Measurements from ENCODE around the gene MLLT3. TPM values are rescaled to one million over a fixed set of nuclear protein-coding genes. Genes with fewer than 3 reads are reported as not detected.

MLLT3 gene
- total and polyA plus RNA-seq, 2 of the 8 experiments (the other 6 are each of a cell fraction or from before 2014, with no cell fraction given), result 5.9 to 9.6 TPM

DNA sequence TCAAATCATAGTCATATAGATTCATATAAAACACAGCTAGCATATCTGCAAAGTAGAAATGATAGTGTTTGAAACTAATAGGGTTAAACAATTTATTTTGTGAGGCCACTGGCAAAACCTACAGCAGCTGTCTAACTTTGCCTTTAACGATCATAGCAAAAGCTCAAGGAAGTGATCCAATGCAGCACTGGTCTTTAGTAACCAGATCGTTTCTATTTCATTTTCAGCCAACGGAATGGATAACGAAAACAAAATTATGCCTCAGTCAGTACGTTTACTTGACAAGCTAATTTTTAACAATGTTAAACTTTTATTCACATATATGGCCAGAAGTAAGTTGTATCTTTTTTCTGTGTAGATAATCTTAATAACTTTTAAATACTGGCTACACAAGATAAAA is 17.7 kb downstream of the MLLT3 start:
- Histone ChIP-seq H2AK5ac (ENCODE audit: low read depth, low read length) (no peak overlapping the region), H3K27ac (ENCODE audit: low read depth, low read length) (no peak overlapping the region), H3K27me3 (replicated peaks in 1 of 4; ENCODE audit: control insufficient read depth in 3 of 4, extremely low read depth in 1 of 4, insufficient read depth in 3 of 4, low read length in 3 of 4) (no peaks in the 10 kb centered on the region), H2BK5ac (ENCODE audit: low read depth, low read length) (no peak overlapping the region), H3K4ac (replicated peaks; ENCODE audit: insufficient read length, low read depth, low read length) (no peak overlapping the region), H3K9me3 (ENCODE audit: insufficient read depth in 2 of 2, low read depth in 1 of 2, low read length in 1 of 2) (no peaks in the 10 kb centered on the region), H3K36me3 (ENCODE audit: control insufficient read depth in 2 of 4, insufficient read depth in 4 of 4, low read length in 3 of 4) (no peaks in the 10 kb centered on the region), H3K4me2 (ENCODE audit: insufficient read depth in 1 of 2, low read depth in 2 of 2, low read length in 2 of 2) (no peak overlapping the region), H4K20me1 (replicated peaks in 1 of 2; ENCODE audit: control insufficient read depth in 1 of 2, insufficient read depth in 2 of 2, low read length in 2 of 2) (no peaks in the 10 kb centered on the region), H2BK15ac (ENCODE audit: low read length) (no peak overlapping the region), H3K14ac (ENCODE audit: insufficient read length) (no peak overlapping the region), H4K91ac (replicated peaks; ENCODE audit: insufficient read length, low read length) (no peak overlapping the region), H3K79me1 (ENCODE audit: low read depth, low read length) (no peaks in the 10 kb centered on the region), H2BK120ac (replicated peaks; ENCODE audit: low read depth, low read length) (no peak overlapping the region), H3K4me3 (ENCODE audit: extremely low read depth in 1 of 4, insufficient read depth in 2 of 4, low read depth in 3 of 4, low read length in 4 of 4) (no peak overlapping the region), H3K23ac (ENCODE audit: insufficient read length) (no peak overlapping the region), H3K56ac (replicated peaks; ENCODE audit: insufficient read length, low read depth, low read length) (no peak overlapping the region), H3K79me2 (ENCODE audit: control insufficient read depth in 1 of 2, insufficient read depth in 2 of 2, low read length in 2 of 2) (no peaks in the 10 kb centered on the region), H2BK20ac (ENCODE audit: low read length) (no peak overlapping the region), H2AFZ (ENCODE audit: low read length) (no peak overlapping the region), H4K5ac (ENCODE audit: insufficient read length, low read depth, low read length) (no peak overlapping the region), H3K4me1 (replicated peaks in 1 of 4; ENCODE audit: control insufficient read depth in 3 of 4, insufficient read depth in 4 of 4, low read length in 3 of 4) (no peaks in the 10 kb centered on the region; a peak in 1 of 7 replicates), H3K18ac (ENCODE audit: extremely low read depth, low read length) (no peak overlapping the region), H3K23me2 (ENCODE audit: low read depth, low read length) (no peaks in the 10 kb centered on the region), H4K8ac (ENCODE audit: extremely low read depth, insufficient read depth, low read length) (no peak overlapping the region), H3K9ac (replicated peaks in 1 of 4; ENCODE audit: extremely low read depth in 1 of 4, low read depth in 3 of 4, low read length in 3 of 4) (no peak overlapping the region), H2BK12ac (ENCODE audit: low read depth, low read length) (no peak overlapping the region)
- DNase-seq (ENCODE audit: low read depth in 1 of 2, low spot score in 2 of 2), result no peak
- CTCF ChIA-PET (ENCODE audit: partially characterized antibody), result interaction anchor here (0.9 to 1.2 kb wide), 4 partner anchors 18 to 337 kb away, joined by 3 to 4 read pairs (median 3); partner anchors contain the start of gene MLLT3
- WGBS, 2 experiments (ENCODE audit: extremely low coverage in 1 of 2, insufficient coverage in 1 of 2, insufficient read length in 1 of 2, insufficient replicate concordance in 2 of 2, low coverage in 1 of 2, low lambda C conversion rate in 2 of 2, missing lambda C conversion rate in 1 of 2), result 79% methylated on average over 5 of the region's 5 CpGs; no CpG with 5 or more reads in 1 of the 2 experiments
- POLR2A ChIA-PET (ENCODE audit: partially characterized antibody), result no interaction called here
- no peak for FAIRE-seq
- TF ChIP-seq TBP (IDR thresholded peaks at IDR 0.05; ENCODE audit: low read depth, low read length) (no peak), FOSL1 (IDR thresholded peaks at IDR 0.05; ENCODE audit: insufficient read depth, low read depth, low read length) (no peak), TEAD4 (IDR thresholded peaks at IDR 0.05; ENCODE audit: low read depth, low read length) (no peak), POLR2A (IDR thresholded peaks at IDR 0.05; ENCODE audit: control extremely low read depth in 1 of 2, low read depth in 2 of 2, low read length in 2 of 2) (no peak), KDM4A (IDR thresholded peaks at IDR 0.05; ENCODE audit: low read depth, low read length, severe bottlenecking) (no peak)
- TF ChIP-seq, protein P1, sequence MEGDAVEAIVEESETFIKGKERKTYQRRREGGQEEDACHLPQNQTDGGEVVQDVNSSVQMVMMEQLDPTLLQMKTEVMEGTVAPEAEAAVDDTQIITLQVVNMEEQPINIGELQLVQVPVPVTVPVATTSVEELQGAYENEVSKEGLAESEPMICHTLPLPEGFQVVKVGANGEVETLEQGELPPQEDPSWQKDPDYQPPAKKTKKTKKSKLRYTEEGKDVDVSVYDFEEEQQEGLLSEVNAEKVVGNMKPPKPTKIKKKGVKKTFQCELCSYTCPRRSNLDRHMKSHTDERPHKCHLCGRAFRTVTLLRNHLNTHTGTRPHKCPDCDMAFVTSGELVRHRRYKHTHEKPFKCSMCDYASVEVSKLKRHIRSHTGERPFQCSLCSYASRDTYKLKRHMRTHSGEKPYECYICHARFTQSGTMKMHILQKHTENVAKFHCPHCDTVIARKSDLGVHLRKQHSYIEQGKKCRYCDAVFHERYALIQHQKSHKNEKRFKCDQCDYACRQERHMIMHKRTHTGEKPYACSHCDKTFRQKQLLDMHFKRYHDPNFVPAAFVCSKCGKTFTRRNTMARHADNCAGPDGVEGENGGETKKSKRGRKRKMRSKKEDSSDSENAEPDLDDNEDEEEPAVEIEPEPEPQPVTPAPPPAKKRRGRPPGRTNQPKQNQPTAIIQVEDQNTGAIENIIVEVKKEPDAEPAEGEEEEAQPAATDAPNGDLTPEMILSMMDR (IDR thresholded peaks at IDR 0.05; ENCODE audit: control extremely low read depth in 1 of 3, insufficient read depth in 1 of 3, low read depth in 1 of 3, low read length in 3 of 3), result no peak

Measured in H1 (cell line).